ENCODE data around the gene CD99. TPM values are rescaled to one million over a fixed set of nuclear protein-coding genes. Genes with fewer than 3 reads are reported as not detected.

Gene CD99
- total and polyA plus RNA-seq, 2 of the 13 experiments (the other 11 are each of a cell fraction or from before 2014, with no cell fraction given): 78.8 to 111 TPM

GRCh38 chrX:2657532-2658113, 33.5 kb upstream of the CD99 start (continued):
- TF ChIP-seq ZNF205 (CRISPR knock-in tag; IDR thresholded peaks at IDR 0.05) (no peak), RAD51 (IDR thresholded peaks at IDR 0.05; ENCODE audit: borderline replicate concordance) (no peak), SOX5 (CRISPR knock-in tag; IDR thresholded peaks at IDR 0.05; ENCODE audit: borderline replicate concordance) (no peak), GMEB1 (CRISPR knock-in tag; IDR thresholded peaks at IDR 0.05; ENCODE audit: borderline replicate concordance) (no peak), ZNF550 (CRISPR knock-in tag; IDR thresholded peaks at IDR 0.05; ENCODE audit: borderline replicate concordance) (no peak), ATAD3A (CRISPR knock-in tag; IDR thresholded peaks at IDR 0.05) (no peak), HOMEZ (CRISPR knock-in tag; IDR thresholded peaks at IDR 0.05; ENCODE audit: low read depth) (no peak), GZF1 (CRISPR knock-in tag; IDR thresholded peaks at IDR 0.05) (no peak), PATZ1 (CRISPR knock-in tag; IDR thresholded peaks at IDR 0.05) (0 out of 2 replicates have a peak, but pooled peaks have one; percentile 12), BCL6 (CRISPR knock-in tag; IDR thresholded peaks at IDR 0.05) (0 out of 2 replicates have a peak, but pooled peaks have one; percentile 13), ZNF282 (IDR thresholded peaks at IDR 0.05; ENCODE audit: partially characterized antibody) (no peak), ATRX (CRISPR knock-in tag; IDR thresholded peaks at IDR 0.05; ENCODE audit: borderline replicate concordance) (no peak), TBX2 (CRISPR knock-in tag; IDR thresholded peaks at IDR 0.05; ENCODE audit: borderline replicate concordance) (no peak), GMEB2 (CRISPR knock-in tag; IDR thresholded peaks at IDR 0.05; ENCODE audit: low read depth) (no peak), KLF15 (CRISPR knock-in tag; IDR thresholded peaks at IDR 0.05; ENCODE audit: borderline replicate concordance) (no peak), HNF4A (CRISPR knock-in tag; IDR thresholded peaks at IDR 0.05) (peak; percentile 87), HOXA5 (CRISPR knock-in tag; IDR thresholded peaks at IDR 0.05) (no peak), JUND (CRISPR knock-in tag; IDR thresholded peaks at IDR 0.05) (no peak), ARID5B (CRISPR knock-in tag; IDR thresholded peaks at IDR 0.05) (peak; percentile 67), ZNF180 (CRISPR knock-in tag; IDR thresholded peaks at IDR 0.05; ENCODE audit: borderline replicate concordance, low read depth) (no peak)

All from HepG2 (cell line).